Stomach (tissue), 9 donors: ENCODE measurements around the gene TRIM9. TPM values are rescaled to one million over a fixed set of nuclear protein-coding genes. Genes with fewer than 3 reads are reported as not detected.
A peak's percentile ranks its signal among the peaks of the same experiment; 100 is the strongest.

Experiments used
- DNase-seq, 2 donors: peaks; one replicate each; pipeline versions ENCODE4 v3.0.0 to v3.0.0-alpha.2; 2013 to 2019
- H3K27ac ChIP-seq, 5 donors: fragments of 200-600 bp in 4 of 5; sonication (generic) in 4 of 5; one replicate each; pipeline ENCODE4 v1.5.1; 2013 to 2019; ENCODE audit warnings: mild to moderate bottlenecking in 1 of 5, moderate library complexity in 1 of 5
- H3K27me3 ChIP-seq, 3 donors: fragments of 200-600 bp; sonication (generic); one replicate each; pipeline ENCODE4 v1.5.1; 2017 to 2019; ENCODE audit warnings: mixed run types in 1 of 3
- H3K36me3 ChIP-seq, 4 donors: fragments of 200-600 bp; sonication (generic); 1 replicate in 3 of 4; 2 replicates in 1 of 4; pipeline ENCODE4 v1.5.1; 2016 to 2019
- H3K4me1 ChIP-seq, 4 donors: fragments of 200-600 bp; sonication (generic); one replicate each; pipeline ENCODE4 v1.5.1; 2016 to 2019
- H3K4me3 ChIP-seq, 4 donors: fragments of 200-600 bp; sonication (generic) in 3 of 4; one replicate each; pipeline ENCODE4 v1.5.1; 2016 to 2019; ENCODE audit warnings: mild to moderate bottlenecking in 1 of 4
- H3K9me3 ChIP-seq, 4 donors: fragments of 200-600 bp; sonication (generic); one replicate each; pipeline ENCODE4 v1.5.1; 2016 to 2019
- EP300 ChIP-seq: sonication (generic); formaldehyde crosslinking; IDR thresholded peaks from one replicate; pipeline ENCODE4 v1.6.1; 2017; ENCODE audit warnings: antibody characterized with exemption
- POLR2A ChIP-seq, 4 donors: fragments of 450-650 bp; IDR thresholded peaks; one replicate each; pipeline ENCODE4 v1.6.1; 2016; ENCODE audit warnings: antibody characterized with exemption in 4 of 4, control low read depth in 2 of 4, mild to moderate bottlenecking in 1 of 4, moderate library complexity in 1 of 4
- POLR2AphosphoS5 ChIP-seq, 3 donors: sonication (generic); formaldehyde crosslinking; IDR thresholded peaks; one replicate each; pipeline ENCODE4 v1.6.1; 2016; ENCODE audit warnings: antibody characterized with exemption in 3 of 3
- WGBS, 5 donors: extraction: QIAGEN DNeasy Blood & Tissue Kit in 3 of 5; methylation state at CpG; one replicate each; pipeline versions ENCODE4 v1.1.5 to v1.1.7; 2013 to 2018; 5-methylcytosine and 5-hydroxymethylcytosine counted together
- intact Hi-C: fragments of 100-400 bp; cut with DNase I; formaldehyde crosslinking; loops from one replicate; pipeline ENCODE4 v1.15.1; 2023; ENCODE audit warnings: low total_unique reads
- polyA plus RNA-seq, 3 donors: library from polyadenylated mRNA; stranded (reverse); fragments of 200-250 nt; gene quantifications; one replicate each; pipeline ENCODE4 v1.2.3, GENCODE V29; 2013
- total RNA-seq, 5 donors: library from RNA; depleted of rRNA; stranded (reverse); fragments of >200 nt; gene quantifications; one replicate each; pipeline versions ENCODE4 v1.1.0 to v1.2.3, GENCODE V29; 2014 to 2016
- TF ChIP-seq, protein P1 (sequence below), 7 experiments: fragments of 450-650 bp in 4 of 7; fragments of 200-600 bp in 3 of 7; sonication (generic) in 3 of 7; IDR thresholded peaks; one replicate each; pipeline ENCODE4 v1.5.1; 2016 to 2019; ENCODE audit warnings: antibody characterized with exemption in 7 of 7, control low read depth in 2 of 7, mild to moderate bottlenecking in 1 of 7
- donor health status: healthy with polysubstance abuse.
- donor health status: Bipolar disorder and iron deficiency.
- donor health status: healthy.

Gene TRIM9
- total and polyA plus RNA-seq, 8 donors: 0.45 to 15.1 (median 1.2) TPM

DNA sequence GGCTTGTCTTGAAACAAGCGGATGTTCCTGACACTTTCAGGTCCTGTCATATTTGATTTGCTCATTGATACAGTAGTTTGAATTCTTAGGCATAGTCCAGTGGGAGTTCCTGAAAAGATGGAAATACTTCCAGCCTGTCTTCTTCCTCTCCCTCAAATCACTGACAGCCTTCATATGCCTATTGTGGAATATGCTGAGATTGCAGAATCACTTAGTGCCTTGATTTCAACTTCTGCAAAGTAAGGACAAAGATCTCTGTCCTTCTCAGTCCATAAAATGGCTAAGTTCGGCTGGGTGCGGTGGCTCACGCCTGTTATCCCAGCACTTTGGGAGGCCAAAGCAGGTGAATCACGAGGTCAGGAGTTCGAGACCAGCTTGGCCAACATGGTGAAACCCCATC, 143.9 kb downstream of the TRIM9 start:
- Histone ChIP-seq H3K4me1 (peaks cover 0 to 10% (median 4%) of the 10 kb centered on the region in 4 donors), H3K27me3 (no peaks in the 10 kb centered on the region), H3K9me3 (no peaks in the 10 kb centered on the region), H3K27ac (no peak overlapping the region), H3K36me3 (no peaks in the 10 kb centered on the region), H3K4me3 (no peak overlapping the region)
- TF ChIP-seq EP300 (no peak), POLR2A (IDR thresholded peaks at IDR 0.05) (no peak), POLR2AphosphoS5 (IDR thresholded peaks at IDR 0.05) (no peak)
- TF ChIP-seq, protein P1, sequence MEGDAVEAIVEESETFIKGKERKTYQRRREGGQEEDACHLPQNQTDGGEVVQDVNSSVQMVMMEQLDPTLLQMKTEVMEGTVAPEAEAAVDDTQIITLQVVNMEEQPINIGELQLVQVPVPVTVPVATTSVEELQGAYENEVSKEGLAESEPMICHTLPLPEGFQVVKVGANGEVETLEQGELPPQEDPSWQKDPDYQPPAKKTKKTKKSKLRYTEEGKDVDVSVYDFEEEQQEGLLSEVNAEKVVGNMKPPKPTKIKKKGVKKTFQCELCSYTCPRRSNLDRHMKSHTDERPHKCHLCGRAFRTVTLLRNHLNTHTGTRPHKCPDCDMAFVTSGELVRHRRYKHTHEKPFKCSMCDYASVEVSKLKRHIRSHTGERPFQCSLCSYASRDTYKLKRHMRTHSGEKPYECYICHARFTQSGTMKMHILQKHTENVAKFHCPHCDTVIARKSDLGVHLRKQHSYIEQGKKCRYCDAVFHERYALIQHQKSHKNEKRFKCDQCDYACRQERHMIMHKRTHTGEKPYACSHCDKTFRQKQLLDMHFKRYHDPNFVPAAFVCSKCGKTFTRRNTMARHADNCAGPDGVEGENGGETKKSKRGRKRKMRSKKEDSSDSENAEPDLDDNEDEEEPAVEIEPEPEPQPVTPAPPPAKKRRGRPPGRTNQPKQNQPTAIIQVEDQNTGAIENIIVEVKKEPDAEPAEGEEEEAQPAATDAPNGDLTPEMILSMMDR (IDR thresholded peaks at IDR 0.05): no peak
- DNase-seq: no peak
- 92 to 96% (median 93%) methylated on average over 6 of the region's 6 CpGs for WGBS, 5 donors
- intact Hi-C loops: no loop called here

GRCh38 chr14:50948205-50948604, 146.7 kb downstream of the TRIM9 start:
- no peaks in the 10 kb centered on the region for H3K36me3 ChIP-seq
- no peak overlapping the region for H3K4me3 ChIP-seq
- no peaks in the 10 kb centered on the region for H3K27me3 ChIP-seq
- intact Hi-C loops: no loop called here
- H3K27ac ChIP-seq: no peak overlapping the region
- H3K9me3 ChIP-seq: no peaks in the 10 kb centered on the region
- no peak for DNase-seq
- 62 to 93% (median 80%) methylated on average over 2 of the region's 2 CpGs for WGBS, 5 donors
- TF ChIP-seq POLR2AphosphoS5 (IDR thresholded peaks at IDR 0.05): no peak
- H3K4me1 ChIP-seq: peaks cover 0 to 18% (median 16%) of the 10 kb centered on the region in 4 donors

DNA sequence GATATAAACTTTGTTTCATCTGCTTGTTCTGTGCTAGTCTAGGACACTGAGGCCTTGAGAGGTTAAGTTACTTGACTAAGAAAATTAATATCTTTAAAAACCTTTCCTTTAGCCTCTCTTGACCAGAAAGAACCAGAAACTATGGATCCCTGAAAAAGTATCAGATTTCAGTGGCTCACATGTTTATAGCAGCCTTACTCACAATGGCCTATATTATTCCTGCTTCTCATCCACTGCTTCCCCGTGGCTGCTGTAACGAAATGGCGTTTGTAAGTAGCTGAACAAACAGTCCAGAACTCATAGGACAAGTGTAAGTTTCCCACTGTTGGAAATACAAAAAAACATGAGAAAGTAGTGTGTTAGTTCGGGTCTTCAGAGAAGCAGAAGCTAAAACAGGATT, 147.5 kb downstream of the TRIM9 start:
- no peaks in the 10 kb centered on the region for H3K27me3 ChIP-seq
- 38 to 55% (median 51%) methylated on average over 4 of the region's 4 CpGs for WGBS, 5 donors
- no peaks in the 10 kb centered on the region for H3K9me3 ChIP-seq
- H3K27ac ChIP-seq: no peak overlapping the region
- intact Hi-C loops: no loop called here
- TF ChIP-seq POLR2A (IDR thresholded peaks at IDR 0.05) (no peak), POLR2AphosphoS5 (IDR thresholded peaks at IDR 0.05) (no peak), EP300 (no peak)
- TF ChIP-seq, protein P1 (IDR thresholded peaks at IDR 0.05): no peak
- no peak overlapping the region for H3K4me3 ChIP-seq
- H3K4me1 ChIP-seq: peaks cover 0 to 20% (median 19%) of the 10 kb centered on the region in 4 donors
- no peaks in the 10 kb centered on the region for H3K36me3 ChIP-seq
- peak in 1 of 2 donors; percentile 30 for DNase-seq

- Histone ChIP-seq H3K4me1 (peaks cover 0 to 20% (median 19%) of the 10 kb centered on the region in 4 donors), H3K4me3 (no peak overlapping the region), H3K27ac (no peak overlapping the region), H3K27me3 (no peaks in the 10 kb centered on the region), H3K36me3 (no peaks in the 10 kb centered on the region), H3K9me3 (no peaks in the 10 kb centered on the region)
- DNase-seq: no peak
- 91 to 97% (median 94%) methylated on average over 5 of the region's 5 CpGs for WGBS, 5 donors
- intact Hi-C loops: no loop called here
- TF ChIP-seq POLR2AphosphoS5 (IDR thresholded peaks at IDR 0.05): no peak
- no peak for TF ChIP-seq POLR2A (IDR thresholded peaks at IDR 0.05)
These were observed 148.5 kb downstream of the TRIM9 start for GRCh38 chr14:50946234-50946935.

GRCh38 chr14:50944647-50945413, 150.1 kb downstream of the TRIM9 start:
- WGBS, 5 donors: 3 to 10% (median 6%) methylated on average over 19 to 29 of the region's 29 CpGs
- H3K27ac ChIP-seq: peak overlapping the region; percentile 69 to 89 (median 85)

More at GRCh38 chr14:50944647-50945413, 150.1 kb downstream of the TRIM9 start:
- peak overlapping the region; percentile 69 to 95 (median 86) for H3K4me3 ChIP-seq
- TF ChIP-seq EP300: no peak
- TF ChIP-seq, protein P1 (IDR thresholded peaks at IDR 0.05): no peak
- no peaks in the 10 kb centered on the region for H3K27me3 ChIP-seq
- peak; percentile 50 to 65 for DNase-seq
- H3K9me3 ChIP-seq: no peaks in the 10 kb centered on the region
- H3K4me1 ChIP-seq: peaks cover 0 to 20% (median 19%) of the 10 kb centered on the region in 4 donors
- intact Hi-C loops: no loop called here
- no peaks in the 10 kb centered on the region for H3K36me3 ChIP-seq
